ENCODE data around the gene PLRG1.

Gene PLRG1

DNA sequence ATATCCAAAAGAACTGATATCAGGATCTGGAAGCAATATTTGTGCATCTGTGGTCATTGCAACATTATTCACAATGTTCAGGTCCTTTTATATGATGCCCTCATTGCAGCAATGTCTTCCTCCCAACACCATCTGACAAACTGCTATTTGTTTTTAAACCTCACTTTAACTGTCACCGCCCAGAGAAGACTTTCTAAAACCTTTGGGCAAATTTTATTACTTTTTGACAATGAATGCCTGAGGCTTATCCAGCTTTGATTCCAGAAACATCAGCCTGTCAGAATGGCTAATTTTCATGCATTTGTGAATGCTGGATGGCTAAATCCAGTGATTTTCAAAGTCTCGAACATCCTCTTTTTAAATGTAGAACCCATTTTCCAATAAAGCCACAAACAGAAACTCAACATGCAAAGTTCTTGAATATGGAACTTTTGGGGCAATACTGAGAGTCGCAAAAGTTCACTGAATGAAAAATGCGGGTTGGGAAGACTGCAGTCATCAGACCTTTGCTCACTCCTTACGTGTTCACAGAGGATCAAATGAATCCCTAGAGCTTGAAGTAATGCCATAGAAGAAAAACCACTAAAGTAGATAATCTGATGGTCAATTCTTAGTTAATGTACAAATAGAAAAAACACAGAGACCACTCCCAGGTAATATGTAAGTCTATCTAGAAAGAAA, 23.1 kb upstream of the PLRG1 start:
- DNase-seq, result no peak

- no peak for DNase-seq
Measured at GRCh38 chr4:154569584-154569983, 19.4 kb upstream of the PLRG1 start.

DNA sequence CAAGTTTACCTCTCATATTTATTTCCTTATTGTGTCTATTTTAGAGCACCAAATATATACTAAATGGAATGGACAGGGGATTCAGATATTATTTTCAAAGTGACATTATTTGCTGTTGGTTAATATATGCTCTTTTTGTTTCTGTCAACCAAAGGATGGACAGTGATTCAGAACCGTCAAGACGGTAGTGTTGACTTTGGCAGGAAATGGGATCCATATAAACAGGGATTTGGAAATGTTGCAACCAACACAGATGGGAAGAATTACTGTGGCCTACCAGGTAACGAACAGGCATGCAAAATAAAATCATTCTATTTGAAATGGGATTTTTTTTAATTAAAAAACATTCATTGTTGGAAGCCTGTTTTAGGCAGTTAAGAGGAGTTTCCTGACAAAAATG, 18.8 kb upstream of the PLRG1 start:
- DNase-seq, result no peak

DNA sequence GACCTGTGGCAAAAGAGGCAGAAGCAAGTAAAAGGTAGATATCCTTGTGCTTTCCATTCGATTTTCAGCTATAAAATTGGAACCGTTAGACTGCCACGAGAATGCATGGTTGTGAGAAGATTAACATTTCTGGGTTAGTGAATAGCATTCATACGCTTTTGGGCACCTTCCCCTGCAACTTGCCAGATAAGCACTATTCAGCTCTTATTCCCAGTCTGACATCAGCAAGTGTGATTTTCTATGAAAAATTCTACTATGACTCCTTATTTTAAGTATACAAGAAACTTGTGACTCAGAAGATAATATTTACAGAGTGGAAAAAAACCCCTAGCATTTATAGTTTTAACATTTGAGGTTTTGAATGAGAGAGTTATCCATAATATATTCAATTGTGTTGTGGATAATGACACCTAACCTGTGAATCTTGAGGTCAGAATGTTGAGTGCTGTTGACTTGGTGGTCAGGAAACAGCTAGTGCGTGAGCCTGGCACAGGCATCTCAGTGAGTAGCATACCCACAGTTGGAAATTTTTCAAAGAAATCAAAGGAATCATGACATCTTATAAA, 16.5 kb upstream of the PLRG1 start:
- DNase-seq, result no peak

DNA sequence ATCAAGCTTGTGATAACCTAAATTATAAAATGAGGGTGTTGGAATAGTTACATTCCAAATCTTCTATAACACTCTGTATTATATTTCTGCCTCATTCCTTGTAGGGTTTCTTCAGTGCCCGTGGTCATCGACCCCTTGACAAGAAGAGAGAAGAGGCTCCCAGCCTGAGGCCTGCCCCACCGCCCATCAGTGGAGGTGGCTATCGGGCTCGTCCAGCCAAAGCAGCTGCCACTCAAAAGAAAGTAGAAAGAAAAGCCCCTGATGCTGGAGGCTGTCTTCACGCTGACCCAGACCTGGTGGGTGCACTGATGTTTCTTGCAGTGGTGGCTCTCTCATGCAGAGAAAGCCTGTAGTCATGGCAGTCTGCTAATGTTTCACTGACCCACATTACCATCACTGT, 15.5 kb upstream of the PLRG1 start:
- no peak for DNase-seq

DNA sequence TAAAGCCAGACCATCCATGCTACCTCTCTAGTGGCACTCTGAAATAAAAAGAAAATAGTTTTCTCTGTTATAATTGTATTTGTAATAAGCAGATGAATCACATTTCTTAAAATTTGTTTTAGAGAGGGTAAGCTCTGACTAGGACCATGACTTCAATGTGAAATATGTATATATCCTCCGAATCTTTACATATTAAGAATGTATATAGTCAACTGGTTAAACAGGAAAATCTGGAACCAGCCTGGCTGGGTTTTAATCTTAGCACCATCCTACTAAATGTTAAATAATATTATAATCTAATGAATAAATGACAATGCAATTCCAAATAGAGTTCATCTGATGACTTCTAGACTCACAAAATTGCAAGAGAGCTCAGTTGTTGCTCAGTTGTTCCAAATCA, 14.1 kb upstream of the PLRG1 start:
- no peak for DNase-seq

DNA sequence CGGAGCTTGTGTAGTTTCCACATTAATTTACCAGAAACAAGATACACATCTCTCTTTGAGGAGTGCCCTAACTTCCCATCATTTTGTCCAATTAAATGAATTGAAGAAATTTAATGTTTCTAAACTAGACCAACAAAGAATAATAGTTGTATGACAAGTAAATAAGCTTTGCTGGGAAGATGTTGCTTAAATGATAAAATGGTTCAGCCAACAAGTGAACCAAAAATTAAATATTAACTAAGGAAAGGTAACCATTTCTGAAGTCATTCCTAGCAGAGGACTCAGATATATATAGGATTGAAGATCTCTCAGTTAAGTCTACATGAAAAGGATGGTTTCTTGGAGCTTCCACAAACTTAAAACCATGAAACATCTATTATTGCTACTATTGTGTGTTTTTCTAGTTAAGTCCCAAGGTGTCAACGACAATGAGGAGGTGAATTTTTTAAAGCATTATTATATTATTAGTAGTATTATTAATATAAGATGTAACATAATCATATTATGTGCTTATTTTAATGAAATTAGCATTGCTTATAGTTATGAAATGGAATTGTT, 12.6 kb upstream of the PLRG1 start, which contains the start of gene FGB:
FGB (plus strand) TSS at position 315 of the 558 bp plus-strand sequence; CDS start at position 323, 8 bp downstream.
- DNase-seq, result no peak

DNA sequence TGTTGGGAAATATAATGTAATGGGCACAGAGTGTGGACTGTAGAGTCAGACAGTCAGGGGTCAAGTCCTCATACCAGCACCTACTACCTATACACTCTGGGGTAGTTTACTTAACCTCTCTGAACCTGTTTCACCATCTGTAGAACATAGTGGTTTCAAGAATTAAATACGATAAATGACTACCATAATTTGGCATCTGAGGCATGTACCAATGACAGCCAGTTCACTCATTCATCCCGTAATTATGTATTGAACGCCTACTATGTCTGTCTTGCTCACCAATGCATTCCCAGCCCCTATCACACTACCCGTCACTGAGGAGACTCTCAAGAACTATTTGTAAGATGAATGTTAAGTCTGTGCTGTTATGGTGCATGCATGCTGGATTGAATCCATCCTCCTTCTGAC, 10.6 kb upstream of the PLRG1 start:
- DNase-seq, result no peak

GRCh38 chr4:154560419-154560801, 10.2 kb upstream of the PLRG1 start:
- no peak for DNase-seq

GRCh38 chr4:154559494-154560418, 9.6 kb upstream of the PLRG1 start:
- peak; percentile 28 to 37 for DNase-seq

DNA sequence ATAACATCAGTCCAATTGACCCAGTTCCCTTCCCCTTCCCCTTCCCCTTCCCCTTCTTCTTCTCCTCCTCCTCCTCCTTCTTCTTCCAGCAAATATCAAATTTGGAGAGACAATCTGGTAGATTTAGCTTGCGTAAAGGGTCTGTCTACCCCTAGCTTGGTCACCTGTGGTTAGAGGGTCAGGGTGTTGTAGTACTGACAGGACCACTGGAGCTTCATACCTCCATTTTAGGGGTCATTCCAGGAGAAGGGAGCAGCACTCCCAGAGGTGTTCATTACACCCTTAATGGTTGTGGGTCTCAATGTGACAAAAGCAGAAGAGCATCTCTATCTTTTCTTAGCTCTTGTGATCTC, 8.9 kb upstream of the PLRG1 start:
- no peak for DNase-seq

DNA sequence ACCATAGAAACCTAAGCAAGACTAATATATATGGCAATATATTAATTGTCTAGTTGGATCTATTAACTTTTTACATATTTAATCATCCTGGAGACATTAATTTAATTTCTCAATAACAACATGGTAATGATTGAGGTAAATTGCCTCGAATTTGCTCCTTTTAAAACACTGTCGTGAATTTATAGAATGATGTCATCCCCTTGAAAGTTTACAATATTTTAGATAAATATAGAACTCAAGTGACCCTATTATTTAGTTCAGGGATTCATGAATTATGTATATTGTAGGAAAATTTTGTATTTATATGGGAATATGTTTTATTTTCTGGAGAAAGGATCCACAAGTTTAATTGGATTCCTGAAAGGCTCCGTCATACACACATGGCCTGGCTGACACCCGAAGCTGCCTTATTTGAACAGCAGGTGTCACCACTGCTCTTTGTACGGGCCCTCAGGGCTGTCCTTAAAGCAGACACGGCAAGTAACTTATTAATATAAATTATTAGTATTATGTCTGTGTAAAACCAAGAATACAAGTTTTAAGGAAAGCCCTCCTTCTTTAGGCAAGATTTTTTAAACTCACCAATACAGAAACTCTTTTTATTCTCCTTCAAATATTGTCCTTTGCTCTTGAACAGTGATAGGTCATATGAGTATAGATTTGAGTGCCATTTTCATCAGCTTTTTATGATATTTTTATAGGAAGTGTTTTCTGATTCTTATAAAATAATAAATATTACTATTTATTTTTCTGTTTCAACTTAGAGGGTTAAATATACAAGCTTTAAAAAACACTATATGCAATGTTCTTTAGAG, 1.9 kb upstream of the PLRG1 start:
- DNase-seq, result peak; percentile 66 to 75

DNA sequence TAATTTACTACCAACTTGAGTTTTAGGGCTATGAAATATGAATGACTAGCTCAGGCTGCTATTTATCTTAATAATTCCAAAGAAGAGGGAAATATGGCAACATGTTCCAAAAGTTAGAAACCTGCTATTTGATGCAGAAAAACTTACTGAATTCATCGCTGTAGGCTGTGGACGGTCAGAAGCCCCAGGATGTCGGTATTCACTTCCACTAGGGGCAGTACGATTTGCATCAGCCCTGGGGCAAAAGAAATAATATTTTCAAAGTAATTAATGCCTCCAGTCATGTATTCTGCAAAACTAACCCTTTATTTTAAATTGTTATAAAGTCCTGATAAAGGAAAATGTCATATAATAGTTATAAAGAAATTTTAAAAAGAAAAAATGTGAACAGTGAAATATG, 4.5 kb downstream of the PLRG1 start:
- no peak for DNase-seq

- no peak for DNase-seq
Measured at GRCh38 chr4:154542271-154542879, 7.8 kb downstream of the PLRG1 start.

- DNase-seq, result no peak
Measured at GRCh38 chr4:154534296-154534695, 15.9 kb downstream of the PLRG1 start.

DNA sequence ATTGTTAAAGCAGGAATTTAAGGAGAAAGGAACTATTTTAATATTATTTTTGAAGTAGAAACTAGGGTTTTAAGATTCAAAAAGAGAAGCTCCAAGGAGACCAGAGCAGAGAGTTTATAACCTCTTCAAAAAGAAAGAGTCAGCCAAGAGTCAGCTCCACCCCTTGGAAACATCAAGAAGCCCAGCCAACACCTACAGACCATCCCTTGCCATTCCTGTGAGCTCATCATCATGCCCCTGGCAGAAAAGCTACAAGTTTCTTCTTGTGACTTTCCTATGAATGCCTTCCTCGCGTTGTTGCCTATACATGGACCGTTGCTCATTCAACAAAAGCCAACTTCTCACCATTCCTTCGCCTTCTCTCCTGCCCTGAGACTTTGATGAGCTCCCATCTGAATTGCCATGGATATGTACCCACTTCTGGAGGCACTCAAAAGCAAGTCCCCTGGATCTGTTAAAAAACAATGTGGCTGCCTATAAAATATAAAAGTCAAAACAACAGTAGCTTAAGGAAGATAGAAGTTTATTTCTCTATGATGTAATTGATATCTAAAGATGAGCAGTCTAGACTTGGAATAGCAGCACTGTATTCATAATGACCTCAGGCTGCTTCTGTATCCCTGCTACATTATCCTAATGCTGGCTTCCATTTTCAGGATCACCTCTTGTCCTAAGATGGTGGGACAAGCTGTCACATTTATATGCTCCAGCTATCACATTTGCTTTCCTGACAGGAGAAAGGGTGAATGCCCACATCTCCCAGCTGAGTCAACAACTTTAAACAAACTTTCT, 20.3 kb downstream of the PLRG1 start:
- DNase-seq, result no peak

DNA sequence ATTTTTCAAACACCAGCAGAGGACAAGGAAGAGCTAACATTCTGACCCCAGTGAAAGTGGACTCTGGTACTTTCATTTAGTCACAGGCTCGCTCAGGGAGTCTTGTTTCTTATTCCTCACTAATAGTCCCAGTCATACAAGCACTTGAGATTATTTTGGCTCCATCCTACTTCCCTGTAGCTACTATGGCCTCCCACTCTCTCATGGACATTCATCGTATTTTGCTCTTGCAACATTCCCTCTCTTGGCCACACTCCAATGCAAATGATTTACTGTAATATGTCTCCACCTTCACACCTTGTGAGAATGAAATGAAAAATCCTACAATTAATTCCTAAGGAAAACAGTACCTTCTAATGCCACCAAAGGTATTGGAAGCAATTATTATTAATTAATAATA, 21.3 kb downstream of the PLRG1 start:
- DNase-seq, result no peak

DNA sequence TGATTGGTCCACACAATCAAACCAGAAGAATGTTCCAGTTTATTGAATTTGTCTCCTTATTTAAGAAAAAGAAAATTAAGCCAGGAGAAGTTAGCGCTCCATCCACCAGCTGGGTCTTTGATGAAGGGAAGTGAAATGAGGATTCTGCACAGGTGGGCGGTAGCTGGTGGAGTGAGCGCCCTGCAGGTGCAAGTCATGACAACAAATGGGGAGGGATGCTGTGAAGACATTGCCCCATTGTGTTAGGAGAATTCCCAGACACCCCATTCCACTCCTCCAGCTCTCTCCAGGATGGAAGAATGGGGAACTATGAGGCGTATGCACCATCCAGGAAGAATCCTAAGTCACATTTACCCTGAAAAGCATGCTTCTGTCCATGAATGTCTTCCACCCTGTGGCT, 22.9 kb downstream of the PLRG1 start:
- DNase-seq, result no peak

DNA sequence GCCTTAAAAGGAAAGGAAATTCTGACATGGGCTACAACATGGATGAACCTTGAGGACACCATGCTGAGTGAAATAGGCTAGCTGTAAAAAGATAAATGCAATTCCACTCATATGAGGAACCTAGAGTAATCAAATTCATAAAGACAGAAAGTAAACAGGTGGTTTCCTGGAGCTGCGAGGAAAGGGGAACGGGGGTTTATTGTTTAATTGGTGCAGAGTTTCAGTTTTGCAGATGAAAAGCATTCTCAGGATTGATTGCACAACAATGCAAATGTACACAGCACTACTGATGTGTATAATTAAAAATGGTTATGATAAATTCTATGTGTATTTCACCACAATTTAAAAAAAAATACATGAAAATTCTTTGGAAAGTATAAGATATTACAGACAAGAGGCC, 24.0 kb downstream of the PLRG1 start:
- no peak for DNase-seq

GRCh38 chr4:154521607-154522006, 28.6 kb downstream of the PLRG1 start:
- DNase-seq, result no peak

DNA sequence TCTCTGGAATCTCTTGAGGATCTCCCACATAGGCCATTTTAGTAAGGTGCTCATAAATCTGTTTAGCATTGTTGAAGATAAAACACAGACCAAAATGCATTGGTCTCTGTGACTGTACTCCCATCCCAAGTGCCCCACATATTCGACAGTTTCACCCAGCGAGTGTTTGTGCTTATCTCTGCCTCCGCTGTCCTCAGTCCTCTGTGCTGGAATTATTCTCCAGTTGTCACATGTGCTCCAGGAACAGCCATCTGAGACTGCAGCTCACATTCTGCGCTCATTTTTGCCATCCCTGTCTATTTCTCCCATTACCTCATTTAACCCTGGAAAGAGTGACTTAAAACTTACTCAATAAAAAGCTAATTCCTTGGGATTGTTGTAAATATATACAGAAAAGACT, 31.0 kb downstream of the PLRG1 start:
- no peak for DNase-seq

- DNase-seq, result no peak
Measured at GRCh38 chr4:154517591-154517990, 32.6 kb downstream of the PLRG1 start.

Data from AML-193 (cell line).